LNCaP clone FGC (cell line): ENCODE measurements around the gene LRGUK.

Experiments
- DNase-seq: peaks from one replicate; pipeline ENCODE4 v3.0.0-alpha.2; 2011; ENCODE audit warnings: low read depth
- H3K4me3 ChIP-seq: 2 replicates; pipeline ENCODE4 v1.5.1; 2011; ENCODE audit warnings: mild to moderate bottlenecking, low read depth, low read length, control low read depth
- CTCF ChIP-seq: IDR thresholded peaks from 2 replicates; pipeline ENCODE4 v1.5.1; 2012; ENCODE audit warnings: mild to moderate bottlenecking; ENCODE audit not compliant: control insufficient read depth, insufficient read depth; ENCODE audit errors: extremely low read depth

Gene LRGUK

GRCh38 chr7:134191876-134192275 lies 64.7 kb downstream of the LRGUK start:
- DNase-seq, result no peak
- no peak for TF ChIP-seq CTCF
- H3K4me3 ChIP-seq, result no peak overlapping the region

- TF ChIP-seq CTCF, result no peak
- no peak overlapping the region for H3K4me3 ChIP-seq
- no peak for DNase-seq
Measured at GRCh38 chr7:134193240-134193639, 66.1 kb downstream of the LRGUK start.

DNA sequence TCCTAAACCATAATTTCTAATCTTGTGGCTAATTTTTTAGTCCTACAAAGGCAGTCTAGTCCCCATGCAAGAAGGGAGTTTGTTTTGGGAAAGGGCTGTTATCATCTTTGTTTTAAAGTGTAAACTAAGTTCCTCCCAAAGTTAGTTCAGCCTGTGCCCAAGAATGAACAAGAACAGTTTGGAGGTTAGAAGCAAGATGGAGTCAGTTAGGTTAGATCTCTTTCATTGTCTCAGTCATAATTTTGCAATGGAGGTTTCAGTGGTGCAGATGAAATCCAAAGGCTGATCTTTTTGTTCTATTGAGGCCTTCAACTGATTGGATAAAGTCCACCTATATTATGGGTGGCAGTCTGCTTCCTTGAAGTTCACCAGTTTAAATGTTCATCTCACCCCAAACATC lies 68.1 kb downstream of the LRGUK start:
- TF ChIP-seq CTCF, result no peak
- DNase-seq, result no peak
- H3K4me3 ChIP-seq, result no peak overlapping the region

GRCh38 chr7:134196439-134196838 lies 69.3 kb downstream of the LRGUK start:
- no peak for DNase-seq
- H3K4me3 ChIP-seq, result no peak overlapping the region
- TF ChIP-seq CTCF, result no peak

- TF ChIP-seq CTCF, result no peak
- DNase-seq, result no peak
- H3K4me3 ChIP-seq, result no peak overlapping the region
Measured at GRCh38 chr7:134197345-134197744, 70.2 kb downstream of the LRGUK start.

DNA sequence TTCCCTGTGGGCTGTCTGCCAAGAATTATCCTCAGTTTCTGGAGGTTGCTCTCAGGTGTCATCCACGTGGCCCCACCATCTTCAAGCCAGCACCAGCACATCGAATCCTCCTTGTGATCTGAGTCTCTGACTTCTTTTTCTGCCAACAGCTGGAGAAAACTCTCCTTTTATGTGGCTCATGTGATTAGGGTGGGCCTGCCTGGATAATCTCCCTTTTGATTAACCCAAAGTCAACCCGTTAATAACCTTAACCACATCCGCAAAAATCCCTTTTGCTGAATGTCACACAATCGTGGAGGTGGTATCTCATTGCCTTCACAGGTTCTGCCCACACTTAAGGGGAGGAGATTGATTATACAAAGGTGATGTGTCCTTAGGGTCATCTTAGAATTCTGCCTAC lies 73.8 kb downstream of the LRGUK start:
- DNase-seq, result no peak
- TF ChIP-seq CTCF, result no peak
- H3K4me3 ChIP-seq, result no peak overlapping the region

DNA sequence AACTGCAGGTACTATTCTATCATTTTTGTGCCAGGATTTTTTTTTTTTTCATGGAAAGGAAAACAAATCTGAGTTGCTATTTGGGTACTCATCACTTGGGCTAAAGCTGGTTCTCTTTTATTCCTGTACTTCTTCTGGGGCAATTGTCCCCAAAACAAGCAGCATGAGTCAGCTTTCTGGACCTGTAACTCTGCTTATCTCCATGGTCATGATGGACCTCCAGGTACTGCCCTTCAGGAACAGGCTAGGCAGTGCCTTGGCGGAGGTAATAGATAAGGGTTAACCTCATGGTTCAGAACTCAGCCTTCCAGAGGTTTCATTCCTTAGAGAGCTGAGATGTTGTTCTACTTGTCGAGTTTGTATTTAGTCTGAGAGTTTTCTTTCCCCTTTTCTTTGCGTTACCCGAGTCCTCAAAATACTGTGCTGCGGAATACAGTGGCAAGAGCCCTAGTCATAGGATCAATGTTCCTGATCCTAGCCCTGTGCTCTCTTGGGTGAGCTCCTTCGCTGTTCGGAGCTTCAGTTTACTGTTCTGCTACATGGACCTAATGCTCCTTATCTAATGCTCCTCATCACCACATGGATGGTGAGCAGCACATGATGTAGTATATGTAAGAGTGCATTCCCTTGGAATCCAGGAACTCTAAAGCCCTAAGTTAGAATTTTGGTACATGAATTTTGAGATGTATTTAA lies 74.6 kb downstream of the LRGUK start:
- no peak for DNase-seq
- TF ChIP-seq CTCF, result no peak
- no peak overlapping the region for H3K4me3 ChIP-seq
